ENCODE data around the gene LAMP1.

GRCh38 chr13:113361406-113361805, 64.4 kb downstream of the LAMP1 start:
- TF ChIP-seq, protein P1, sequence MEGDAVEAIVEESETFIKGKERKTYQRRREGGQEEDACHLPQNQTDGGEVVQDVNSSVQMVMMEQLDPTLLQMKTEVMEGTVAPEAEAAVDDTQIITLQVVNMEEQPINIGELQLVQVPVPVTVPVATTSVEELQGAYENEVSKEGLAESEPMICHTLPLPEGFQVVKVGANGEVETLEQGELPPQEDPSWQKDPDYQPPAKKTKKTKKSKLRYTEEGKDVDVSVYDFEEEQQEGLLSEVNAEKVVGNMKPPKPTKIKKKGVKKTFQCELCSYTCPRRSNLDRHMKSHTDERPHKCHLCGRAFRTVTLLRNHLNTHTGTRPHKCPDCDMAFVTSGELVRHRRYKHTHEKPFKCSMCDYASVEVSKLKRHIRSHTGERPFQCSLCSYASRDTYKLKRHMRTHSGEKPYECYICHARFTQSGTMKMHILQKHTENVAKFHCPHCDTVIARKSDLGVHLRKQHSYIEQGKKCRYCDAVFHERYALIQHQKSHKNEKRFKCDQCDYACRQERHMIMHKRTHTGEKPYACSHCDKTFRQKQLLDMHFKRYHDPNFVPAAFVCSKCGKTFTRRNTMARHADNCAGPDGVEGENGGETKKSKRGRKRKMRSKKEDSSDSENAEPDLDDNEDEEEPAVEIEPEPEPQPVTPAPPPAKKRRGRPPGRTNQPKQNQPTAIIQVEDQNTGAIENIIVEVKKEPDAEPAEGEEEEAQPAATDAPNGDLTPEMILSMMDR (conservative IDR thresholded peaks at IDR 0.05; ENCODE audit: low read depth, low read length) = no peak
- no peak for TF ChIP-seq EZH2 (IDR thresholded peaks at IDR 0.05; ENCODE audit: low read length, unreplicated experiment)
- no peak for TF ChIP-seq EZH2phosphoT487 (IDR thresholded peaks at IDR 0.05; ENCODE audit: borderline replicate concordance, low read length)

Data from PC-3 (cell line).